ENCODE results near the gene HLA-DMA. TPM values are rescaled to one million over a fixed set of nuclear protein-coding genes. Genes with fewer than 3 reads are reported as not detected.

The HLA-DMA gene
- total RNA-seq: 19.7 TPM

GRCh38 chr6:32952817-32953739, at the start of gene HLA-DMA:
TSS of gene HLA-DMA (minus strand) at chr6:32953097. CDS start at chr6:32953036, 61 bp downstream.

GRCh38 chr6:32968093-32968866, 15.4 kb upstream of the HLA-DMA start, which contains the start of gene BRD2:
TSS of gene BRD2 (plus strand) at chr6:32968594. CDS start at chr6:32972899, 4,305 bp downstream.

GRCh38 chr6:32940656-32941213, 12.2 kb downstream of the HLA-DMA start, which contains the start of gene HLA-DMB:
TSS of gene HLA-DMB (minus strand) at chr6:32941028. CDS start at chr6:32940807, 221 bp downstream.

Other genes starting within 250 kb of the HLA-DMA start
- 1.3 TPM for gene HLA-DQA2, start 211.7 kb downstream of the HLA-DMA start, total RNA-seq
- gene HLA-DQB2, start 189.6 kb downstream of the HLA-DMA start, total RNA-seq: not detected
- gene HLA-DOB, start 136.1 kb downstream of the HLA-DMA start, total RNA-seq: 0.88 TPM
- 36.3 TPM for gene TAP2, start 114.4 kb downstream of the HLA-DMA start, total RNA-seq
- gene PSMB8, start 109.0 kb downstream of the HLA-DMA start, total RNA-seq: 23.8 TPM
- 22.2 TPM for gene TAP1, start 99.4 kb downstream of the HLA-DMA start, total RNA-seq
- 11.2 TPM for gene PSMB9, start 98.9 kb downstream of the HLA-DMA start, total RNA-seq
- 60.2 TPM for gene HLA-DMB, start 12.1 kb downstream of the HLA-DMA start, total RNA-seq
- 122 TPM for gene BRD2, start 15.5 kb upstream of the HLA-DMA start, total RNA-seq
- gene HLA-DOA, start 56.5 kb upstream of the HLA-DMA start, total RNA-seq: 11.0 TPM
- gene HLA-DPA1, start 120.6 kb upstream of the HLA-DMA start, total RNA-seq: 36.2 TPM
- gene HLA-DPB1, start 122.9 kb upstream of the HLA-DMA start, total RNA-seq: 26.6 TPM
- 6.9 TPM for gene COL11A2, start 239.4 kb upstream of the HLA-DMA start, total RNA-seq
- 33.6 TPM for gene RXRB, start 247.6 kb upstream of the HLA-DMA start, total RNA-seq
- gene SLC39A7, start 247.8 kb upstream of the HLA-DMA start, total RNA-seq: 60.0 TPM

All from metanephros (tissue), 1 donor.